HG02870 (cell line): Measurements from ENCODE around the gene CLK3.
A peak's percentile ranks its signal among the peaks of the same experiment; 100 is the strongest.
"Not testable (repeated sequence)": the region's sequence is repeated elsewhere in the genome, so short reads cannot be mapped to it uniquely, and the experiment has no call there.

Experiments
- ATAC-seq: cut with Tn5 transposase; IDR thresholded peaks from one replicate; pipeline ENCODE4 v1.9.1; 2021; ENCODE audit warnings: mild to moderate bottlenecking, moderate library complexity; ENCODE audit not compliant: unreplicated experiment

The CLK3 gene

DNA sequence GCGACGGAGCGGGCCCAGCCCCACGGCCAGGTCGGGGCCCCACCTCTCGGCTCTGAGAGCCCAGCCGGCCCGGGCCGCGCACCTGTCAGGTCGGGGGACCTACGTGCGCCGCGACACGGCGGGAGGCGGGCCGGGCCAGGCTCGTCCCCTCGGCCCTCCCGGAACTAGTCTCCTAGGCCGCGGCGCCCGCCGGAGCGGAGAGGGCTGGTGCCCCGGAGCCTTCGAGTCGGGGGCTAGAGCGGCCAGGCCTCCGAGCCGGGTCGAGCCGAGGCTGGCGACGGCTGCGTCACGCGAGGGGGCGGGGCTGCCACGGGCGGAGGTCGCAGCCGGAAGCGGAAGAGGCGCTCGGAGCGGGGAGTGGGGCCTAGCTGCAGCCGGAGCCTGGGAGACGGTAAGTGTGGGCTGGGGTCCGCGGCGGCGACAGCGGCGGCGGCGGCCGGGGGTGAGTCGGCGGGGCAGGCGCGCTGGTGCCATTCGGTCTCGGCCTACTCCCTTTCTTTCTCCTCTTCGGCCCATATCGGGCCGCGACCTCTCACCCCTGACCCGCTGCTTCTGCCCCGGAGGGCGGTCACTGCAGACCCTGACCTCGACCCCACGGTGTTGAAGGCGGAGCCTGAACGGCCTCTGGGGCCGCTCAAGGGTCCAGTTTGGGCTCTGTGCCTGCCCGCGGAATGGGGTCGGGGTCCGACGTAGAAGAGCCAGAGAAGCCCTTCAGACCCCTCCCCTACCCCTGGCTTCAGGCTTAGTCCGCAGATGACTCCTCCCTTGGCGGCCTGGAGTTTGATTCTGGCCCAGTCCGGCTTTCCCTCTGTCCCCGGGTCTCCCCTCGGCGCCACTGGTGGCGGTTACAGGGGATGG is at the start of gene CLK3:
TSS of gene CLK3 (plus strand) at position 329 of the 858 bp plus-strand sequence. CDS start 3,361 bp downstream, outside the sequence.
- peak; percentile 68 for ATAC-seq

DNA sequence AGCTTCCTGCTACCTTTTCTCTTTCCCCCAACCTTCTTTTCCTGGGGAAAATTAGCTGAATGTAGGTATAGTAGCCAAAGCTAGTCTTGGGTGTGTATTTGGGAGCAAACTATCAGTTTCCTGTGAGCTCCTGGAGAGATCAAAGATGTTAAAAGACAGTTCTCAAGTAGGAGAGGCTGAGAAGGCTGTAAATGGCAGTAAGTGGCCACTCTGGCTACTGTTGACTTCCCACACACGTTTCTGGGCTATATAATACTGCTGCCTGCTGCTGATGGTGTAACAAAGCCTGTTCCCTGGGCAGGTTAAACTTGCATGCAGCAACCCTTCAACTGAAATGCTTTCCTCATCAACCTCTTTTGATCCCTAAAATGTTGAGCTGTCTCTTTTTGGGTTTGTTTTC is 47.0 kb upstream of the CLK3 start:
- no peak for ATAC-seq

DNA sequence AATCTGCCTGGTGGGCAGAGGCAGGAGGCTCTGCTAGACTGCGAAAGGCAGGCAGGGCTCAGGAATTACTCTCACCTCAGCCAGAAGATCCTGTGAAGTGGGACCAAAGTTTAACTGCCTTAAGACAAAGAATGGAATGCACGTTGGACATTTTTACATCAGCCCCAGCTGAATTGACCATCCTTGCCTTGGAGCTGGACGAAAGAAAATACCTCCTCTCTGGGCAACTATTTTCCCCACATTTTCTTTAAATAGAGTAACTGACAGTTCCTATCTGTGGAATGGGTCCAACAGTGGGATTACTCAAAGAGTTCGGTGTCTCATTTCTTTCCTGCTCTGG is 45.9 kb upstream of the CLK3 start:
- ATAC-seq, result no peak

DNA sequence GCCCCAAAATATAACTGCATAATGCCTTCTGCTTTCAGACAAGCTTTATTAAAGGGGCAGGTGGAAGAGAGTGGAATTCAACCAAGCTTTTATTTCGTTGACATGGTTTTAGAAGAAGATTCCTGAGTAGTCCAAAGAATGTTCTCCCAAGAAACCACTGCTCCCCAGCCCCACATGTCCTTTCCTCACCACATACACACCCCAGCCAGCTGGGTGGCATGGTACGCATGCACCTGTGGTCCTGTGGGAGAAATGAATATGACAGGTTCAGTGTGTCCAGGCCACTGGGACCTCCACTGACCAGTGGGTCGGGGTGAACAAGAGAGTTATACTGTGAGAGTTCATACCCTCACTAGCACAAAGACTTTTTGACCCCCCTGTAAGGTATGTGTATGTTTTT is 44.4 kb upstream of the CLK3 start:
- ATAC-seq, result no peak

DNA sequence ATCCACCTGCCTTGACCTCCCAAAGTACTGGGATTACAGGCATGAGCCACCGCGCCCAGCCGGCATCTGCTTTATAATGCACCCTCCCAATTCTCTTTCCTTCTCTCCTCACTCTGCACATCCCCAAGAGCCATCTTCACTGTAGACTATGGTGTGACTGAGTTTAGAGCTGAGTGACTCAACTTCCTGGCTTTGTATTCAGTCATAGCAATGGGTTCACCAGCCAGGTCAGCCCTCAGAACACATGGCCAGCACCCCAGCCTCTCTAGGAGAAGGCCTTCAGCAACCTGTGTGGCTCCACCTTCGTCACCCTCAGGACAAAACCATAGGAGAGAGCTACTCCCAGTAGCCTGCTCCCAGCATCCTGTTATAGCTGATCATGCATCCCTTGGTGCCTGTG is 41.6 kb upstream of the CLK3 start:
- ATAC-seq, result no peak

DNA sequence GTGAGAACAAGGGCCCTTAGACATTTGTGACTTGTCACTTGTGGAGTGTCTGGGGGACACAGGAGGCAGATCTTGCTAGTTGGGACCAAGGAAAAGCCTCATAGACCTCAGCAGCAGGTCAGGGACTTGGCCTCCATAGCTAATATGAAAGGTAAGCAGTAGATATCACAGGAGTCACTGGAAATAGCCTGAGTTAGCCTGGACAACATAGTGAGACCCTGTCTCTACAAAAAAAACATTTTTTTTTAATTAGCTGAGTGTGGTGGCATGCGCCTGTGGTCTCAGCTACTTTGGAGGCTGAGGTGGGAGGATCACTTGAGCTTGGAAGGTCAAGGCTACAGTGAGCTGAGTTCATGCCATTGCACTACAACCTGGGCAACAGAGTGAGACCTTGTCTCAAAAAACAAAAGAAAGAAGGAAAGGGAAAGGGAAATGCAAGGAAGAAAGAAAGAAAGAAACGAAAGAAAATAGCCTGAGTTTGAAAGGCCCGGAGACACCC is 37.1 kb upstream of the CLK3 start:
- no peak for ATAC-seq

DNA sequence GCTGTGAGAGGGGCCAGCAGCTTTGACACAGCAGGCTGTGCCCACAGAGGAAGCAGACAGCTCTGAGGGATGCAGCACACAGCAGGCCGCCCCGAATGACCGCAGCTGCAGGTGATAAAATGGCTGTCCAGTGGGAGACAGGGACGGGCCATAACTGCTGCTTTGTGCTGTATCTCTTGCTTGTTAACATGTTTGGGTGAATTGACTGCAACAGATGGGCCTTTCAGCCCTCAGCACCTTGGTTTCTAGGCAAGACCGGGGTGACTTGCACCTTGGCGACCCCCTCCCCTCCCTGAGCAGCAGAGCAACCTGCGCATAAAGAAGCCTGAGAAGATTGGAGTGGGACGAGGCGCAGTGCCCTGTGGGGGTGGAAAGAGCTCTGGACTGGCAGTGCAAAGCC is 36.6 kb upstream of the CLK3 start:
- ATAC-seq, result no peak

DNA sequence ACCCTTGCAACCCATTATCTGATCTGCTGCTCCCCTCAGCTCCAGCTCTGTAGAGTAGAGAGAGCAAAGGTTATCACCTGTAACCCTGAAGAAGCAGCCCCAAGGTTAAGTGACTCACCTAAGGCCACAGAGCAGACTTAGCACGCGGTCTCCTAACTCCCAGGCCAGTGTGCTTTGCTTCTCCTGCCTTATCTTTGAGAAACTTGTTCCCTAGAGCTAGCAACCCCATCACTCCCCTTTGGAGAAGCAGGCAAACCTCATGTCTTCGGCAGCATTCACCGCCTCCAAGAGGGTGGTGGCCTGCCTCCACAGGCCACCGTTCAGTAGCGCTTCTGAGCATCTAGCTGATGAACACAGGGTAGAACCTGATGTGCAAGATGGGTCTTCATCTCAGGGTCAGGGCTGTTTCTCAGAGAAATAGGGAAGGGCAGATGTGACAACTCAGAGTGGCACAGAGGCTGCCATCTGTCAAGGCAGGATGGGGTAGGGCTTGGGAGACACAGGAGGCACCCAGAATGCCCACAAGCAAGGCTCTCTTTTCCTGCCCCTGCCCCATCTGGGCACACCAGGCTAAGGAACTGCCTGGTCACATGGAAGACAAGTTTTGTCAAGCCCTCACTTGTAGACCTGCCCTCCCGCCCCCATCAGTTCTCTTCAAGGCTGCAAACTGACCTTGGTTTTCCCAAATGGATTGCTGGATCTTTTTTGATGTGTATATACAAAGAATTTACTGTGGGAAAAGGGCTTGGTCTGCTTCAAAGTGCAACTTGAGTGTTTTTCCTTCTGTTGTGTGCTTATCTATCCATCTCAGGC is 34.9 kb upstream of the CLK3 start:
- ATAC-seq, result no peak

DNA sequence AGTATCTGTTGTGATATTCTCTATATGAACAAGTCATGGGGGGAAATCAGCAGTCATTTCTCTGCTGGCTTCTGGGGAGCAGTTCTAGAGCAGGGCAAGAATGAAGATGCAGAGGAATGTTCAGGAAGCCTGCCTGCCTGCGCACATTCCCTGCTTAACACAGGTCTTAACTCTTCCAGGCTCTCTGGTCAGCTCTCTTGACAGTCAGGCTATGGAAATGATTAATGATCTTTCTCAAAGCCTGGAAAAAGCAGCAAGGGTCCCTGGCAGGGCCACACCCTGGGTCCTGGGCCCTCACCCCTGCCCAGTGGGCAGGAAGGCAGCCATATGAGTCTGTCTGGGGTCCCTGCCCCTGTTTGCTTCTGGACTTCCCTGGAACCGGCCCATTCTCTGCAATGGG is 31.4 kb upstream of the CLK3 start:
- no peak for ATAC-seq

DNA sequence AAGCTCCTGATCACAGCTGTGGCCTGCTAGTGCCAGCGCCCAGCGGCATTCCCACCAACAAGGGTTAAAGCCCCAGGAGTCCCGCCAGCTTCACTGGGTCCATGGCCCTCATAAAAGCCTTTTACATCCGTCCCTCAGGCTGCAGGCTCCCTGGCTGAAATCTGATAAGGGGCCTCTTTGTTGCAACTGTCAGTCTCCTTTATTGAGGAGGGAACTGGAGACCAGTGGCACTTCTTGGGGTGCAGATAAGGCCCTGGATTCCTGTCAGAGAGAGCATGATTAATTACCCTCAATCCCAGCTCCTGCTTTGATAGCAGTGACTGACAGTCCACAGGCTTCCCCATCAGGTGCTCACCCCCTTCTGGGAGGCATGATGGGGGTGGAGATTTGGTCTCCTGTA is 30.9 kb upstream of the CLK3 start:
- ATAC-seq, result no peak

DNA sequence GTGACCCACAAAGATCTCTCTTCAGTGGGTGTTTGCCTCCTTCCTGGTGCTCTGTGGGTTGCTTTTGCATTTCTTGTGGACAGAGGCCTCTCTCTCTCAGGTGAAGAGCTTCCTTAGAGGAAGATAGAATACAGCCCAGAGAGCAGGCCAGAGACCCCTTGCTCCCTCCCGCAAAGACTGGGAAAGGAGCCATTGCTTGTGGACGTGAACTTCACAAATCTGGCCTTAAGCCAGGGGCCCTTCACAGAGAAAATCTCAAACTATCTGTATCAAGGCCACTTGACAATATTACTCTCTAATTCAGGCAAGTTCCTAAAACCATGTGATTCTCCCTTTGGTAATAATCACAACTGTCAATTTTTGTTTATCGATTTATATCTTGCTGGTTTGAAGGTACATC is 30.4 kb upstream of the CLK3 start:
- ATAC-seq, result no peak

DNA sequence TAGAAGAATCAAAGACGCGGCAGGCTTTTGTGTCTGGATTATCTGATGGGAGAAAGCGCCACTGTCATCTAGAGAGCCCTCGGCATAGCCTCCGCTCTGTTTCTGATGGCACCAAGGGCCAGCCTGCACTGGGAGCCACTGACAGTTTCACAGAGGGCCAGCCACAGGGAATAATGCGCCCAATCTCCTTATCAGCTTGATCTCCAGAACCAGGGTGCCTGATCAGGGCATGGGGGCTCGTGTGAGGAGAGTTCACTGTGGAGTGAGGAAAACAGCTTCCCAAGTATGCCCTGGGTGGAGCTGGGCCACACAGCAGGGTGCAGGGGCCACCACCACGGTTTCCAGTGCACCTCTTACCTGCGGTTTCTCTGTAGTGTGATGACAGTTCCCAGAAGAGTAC is 29.8 kb upstream of the CLK3 start:
- ATAC-seq, result no peak

DNA sequence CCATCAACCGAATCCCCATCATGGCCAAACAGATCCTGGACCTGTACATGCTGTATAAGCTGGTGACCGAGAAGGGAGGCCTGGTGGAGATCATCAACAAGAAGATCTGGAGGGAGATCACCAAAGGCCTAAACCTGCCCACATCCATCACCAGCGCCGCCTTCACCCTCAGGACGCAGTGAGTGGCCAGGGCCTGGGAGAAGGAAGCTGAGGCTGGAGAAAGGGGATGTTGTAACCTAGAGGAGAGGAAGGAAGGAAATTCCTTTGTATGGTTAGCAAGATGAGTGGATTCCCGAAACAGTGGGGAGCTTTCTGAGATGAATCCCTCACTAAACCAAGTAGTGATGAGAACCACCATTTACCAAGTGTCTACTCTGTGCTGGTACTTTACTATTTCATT is 25.8 kb upstream of the CLK3 start:
- ATAC-seq, result no peak

DNA sequence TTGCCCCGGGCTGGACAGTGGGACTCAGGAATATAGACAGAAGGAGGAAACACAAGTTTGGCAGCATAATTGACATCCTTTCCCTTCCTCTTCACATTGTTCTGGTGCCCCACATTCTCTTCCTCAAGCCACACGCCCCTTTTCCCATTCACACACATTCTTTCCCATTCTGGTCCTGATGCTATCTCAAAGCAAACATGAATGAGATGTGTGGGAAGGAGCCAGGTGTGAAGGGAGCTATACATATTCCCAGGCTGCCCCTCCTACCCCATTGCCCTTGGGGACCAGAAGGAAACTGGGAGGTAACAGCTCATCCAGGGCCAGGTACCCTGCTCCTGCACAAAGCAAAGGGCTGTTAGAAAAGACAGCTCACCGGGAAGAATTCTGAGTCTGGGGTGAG is 23.4 kb upstream of the CLK3 start:
- ATAC-seq, result no peak

DNA sequence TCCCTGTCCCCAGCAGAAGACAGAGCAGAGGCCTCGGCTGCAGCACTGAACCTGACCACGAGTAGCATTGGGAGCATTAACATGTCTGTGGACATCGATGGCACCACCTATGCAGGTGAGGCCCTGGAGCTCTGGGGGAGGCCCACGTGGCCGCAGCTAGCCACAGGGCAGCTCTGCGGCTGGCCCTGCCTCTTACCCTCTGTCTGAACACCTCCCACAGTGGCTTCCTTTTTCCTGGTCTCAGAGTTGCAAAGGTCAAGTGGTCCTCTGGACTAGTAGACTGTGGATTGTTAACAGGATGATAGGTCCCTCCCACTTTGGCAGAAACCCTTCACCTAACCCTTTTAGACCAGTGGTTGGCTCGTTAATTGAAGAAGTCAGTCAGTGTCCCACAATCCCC is 22.5 kb upstream of the CLK3 start:
- ATAC-seq, result no peak

DNA sequence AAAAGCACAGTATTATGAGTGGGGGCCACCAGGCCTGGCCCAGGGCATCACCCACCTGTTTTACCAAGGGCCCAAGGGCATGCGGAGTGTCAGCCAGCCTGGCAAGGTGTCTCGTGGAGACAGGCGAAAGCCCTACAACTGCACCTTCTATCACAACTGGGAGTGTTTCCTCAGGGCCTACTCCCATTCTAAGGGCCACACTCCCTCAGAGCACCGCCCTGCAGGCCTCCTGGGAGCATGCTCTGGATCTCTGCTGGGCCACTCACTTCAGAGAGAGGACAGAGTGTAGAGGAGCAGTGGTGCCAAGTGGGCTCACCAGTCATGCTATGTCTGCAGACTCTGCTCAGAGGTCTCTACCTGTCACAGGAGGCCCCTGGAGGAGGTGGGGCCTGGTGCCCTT is 21.2 kb upstream of the CLK3 start:
- no peak for ATAC-seq

DNA sequence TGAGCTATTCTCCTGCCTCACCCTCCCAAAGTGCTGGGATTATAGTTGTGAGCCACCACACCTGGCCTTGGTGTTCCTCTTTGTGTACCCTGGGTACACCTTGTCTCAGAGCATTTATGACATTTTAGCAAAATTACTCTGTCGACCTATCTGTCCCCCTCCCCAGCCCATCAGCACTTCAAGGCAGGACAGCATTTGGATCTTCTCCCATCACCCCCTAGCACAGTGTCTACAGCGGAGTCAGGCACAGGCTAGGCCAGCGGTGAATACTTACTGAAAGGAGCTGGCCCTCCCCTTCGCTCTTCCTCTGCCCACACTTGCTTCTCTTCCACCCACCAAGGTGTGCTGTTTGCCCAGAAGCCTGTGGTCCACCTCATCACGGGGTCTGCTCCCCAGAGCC is 20.4 kb upstream of the CLK3 start:
- ATAC-seq, result no peak

DNA sequence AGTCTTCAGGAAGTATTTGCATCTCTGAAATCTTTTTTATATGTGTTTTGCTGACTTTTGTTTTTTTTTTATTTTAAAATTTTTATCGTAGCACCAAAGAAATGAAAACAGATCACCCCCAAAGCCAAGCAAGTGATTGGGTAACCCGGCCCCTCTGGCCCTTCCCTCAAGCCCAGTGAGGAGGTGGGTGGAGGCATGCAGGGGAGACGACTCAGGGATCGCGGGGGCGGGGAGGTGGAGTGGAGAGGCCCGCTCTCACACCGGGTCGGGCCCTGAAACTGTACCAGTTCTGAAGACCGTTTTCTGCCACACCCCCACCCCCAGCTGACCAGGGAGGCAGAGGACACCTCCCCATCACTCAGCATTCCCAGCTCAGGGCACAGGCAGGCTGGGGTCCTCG is 18.9 kb upstream of the CLK3 start:
- ATAC-seq, result not testable (repeated sequence)

DNA sequence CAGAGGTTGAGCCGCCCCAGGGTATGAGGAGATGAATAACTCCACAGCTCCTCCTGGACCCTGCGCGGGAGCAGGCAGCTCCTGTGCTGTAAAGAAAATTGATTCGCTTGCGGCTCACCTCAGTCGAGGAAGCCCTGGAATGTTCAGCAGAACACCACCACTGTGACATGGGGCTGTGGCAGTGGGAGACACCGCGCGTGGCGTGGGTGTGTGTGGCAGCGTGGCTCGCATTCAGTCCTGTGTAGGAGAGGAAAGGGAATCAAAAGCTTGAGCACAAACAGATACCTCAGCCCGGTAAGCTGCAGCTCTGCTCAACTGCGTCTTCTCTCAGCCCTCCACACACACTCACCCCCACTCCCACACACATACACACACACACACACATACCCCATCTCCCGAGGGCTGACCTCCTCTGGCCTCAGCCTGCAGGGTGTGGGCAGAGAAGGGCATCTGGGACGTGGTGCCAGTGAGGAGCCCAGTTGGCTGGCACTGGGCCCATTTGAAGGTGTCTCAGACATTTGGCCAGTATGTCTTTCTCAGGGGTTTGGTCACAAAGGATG is 18.4 kb upstream of the CLK3 start:
- not testable (repeated sequence) for ATAC-seq

DNA sequence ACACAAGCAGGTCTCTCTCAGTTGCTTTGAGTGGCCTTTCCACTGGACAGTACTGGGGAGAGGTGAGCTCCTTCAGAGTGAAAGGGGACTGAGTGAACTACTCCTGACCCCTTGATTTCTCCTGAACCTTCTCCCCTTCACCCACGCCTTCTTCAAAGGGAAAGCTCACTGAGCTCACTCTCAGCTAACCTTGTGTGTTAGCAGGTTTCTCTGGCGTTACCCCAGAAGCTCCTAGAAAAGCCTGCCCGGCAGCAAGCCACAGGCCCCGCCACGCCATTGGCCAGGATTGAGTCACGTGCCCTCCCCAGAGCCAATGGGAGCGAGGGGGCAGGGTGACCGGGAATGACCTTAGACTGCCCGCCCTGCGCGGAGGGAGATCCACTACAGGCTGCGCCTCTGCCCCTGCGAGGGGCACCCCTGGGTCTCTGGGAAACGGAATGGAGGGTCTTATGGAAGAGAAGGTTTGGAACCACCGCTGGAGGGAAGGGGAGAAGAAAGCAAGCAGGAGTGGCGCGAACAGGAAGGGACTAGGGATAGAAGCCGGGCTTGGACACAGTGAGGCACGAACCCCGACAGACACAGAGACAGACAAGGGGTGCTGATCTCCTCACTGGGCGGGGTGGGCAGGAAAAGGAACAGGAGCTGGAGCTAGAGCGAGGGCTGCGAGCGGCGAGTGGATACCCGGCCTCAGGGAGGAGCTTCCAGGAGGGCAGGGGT is 17.4 kb upstream of the CLK3 start:
- peak; percentile 89 for ATAC-seq

DNA sequence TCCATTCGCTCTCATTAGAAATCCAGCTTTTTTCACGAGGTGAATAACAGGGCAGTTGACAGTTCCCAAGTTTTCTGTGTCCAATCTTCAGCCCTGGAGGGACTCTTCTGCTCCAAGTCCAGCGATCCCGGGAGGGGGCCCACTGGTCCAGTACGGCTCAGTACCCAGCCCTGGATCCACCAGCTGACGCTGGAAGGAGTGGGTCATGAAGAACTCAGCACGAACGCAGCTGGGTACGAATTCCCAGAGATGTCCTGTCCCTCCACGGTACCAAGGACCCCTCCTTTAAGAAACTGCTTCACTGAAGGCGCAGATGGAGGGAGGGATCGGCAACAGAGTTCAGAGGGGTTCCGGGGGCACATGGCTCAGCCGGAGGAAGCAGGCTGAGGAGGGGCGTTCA is 16.5 kb upstream of the CLK3 start:
- ATAC-seq, result no peak
